ENCODE data around the gene NETO2.

DNA sequence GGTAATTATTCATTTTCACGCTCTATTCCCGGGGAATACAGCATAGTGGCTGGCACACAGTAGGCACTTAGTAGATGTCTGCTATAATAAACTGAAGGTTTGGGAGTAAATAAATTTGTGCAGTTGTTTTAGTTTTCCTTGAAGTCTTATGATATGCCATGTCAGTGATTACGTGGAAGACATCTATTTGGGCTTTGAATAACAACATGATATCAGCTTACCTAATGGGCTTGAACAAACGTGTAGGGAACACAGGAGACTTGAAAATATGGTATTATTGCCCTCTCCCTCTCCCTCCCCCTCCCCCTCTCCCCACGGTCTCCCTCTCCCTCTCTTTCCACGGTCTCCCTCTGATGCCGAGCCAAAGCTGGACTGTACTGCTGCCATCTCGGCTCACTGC lies 36.3 kb upstream of the NETO2 start:
- TF ChIP-seq EZH2phosphoT487 (IDR thresholded peaks at IDR 0.05; ENCODE audit: low read depth), result no peak
- TF ChIP-seq, protein P1, sequence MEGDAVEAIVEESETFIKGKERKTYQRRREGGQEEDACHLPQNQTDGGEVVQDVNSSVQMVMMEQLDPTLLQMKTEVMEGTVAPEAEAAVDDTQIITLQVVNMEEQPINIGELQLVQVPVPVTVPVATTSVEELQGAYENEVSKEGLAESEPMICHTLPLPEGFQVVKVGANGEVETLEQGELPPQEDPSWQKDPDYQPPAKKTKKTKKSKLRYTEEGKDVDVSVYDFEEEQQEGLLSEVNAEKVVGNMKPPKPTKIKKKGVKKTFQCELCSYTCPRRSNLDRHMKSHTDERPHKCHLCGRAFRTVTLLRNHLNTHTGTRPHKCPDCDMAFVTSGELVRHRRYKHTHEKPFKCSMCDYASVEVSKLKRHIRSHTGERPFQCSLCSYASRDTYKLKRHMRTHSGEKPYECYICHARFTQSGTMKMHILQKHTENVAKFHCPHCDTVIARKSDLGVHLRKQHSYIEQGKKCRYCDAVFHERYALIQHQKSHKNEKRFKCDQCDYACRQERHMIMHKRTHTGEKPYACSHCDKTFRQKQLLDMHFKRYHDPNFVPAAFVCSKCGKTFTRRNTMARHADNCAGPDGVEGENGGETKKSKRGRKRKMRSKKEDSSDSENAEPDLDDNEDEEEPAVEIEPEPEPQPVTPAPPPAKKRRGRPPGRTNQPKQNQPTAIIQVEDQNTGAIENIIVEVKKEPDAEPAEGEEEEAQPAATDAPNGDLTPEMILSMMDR (IDR thresholded peaks at IDR 0.05; ENCODE audit: low read depth, low read length), result no peak

Measured in OCI-LY3 (cell line).